NCI-H1092 treated with DMSO at 0.1 percent for 48 hours (cell line): ENCODE data around the gene CCDC86.
"Not testable (repeated sequence)": the region's sequence is repeated elsewhere in the genome, so short reads cannot be mapped to it uniquely, and the experiment has no call there.

Experiments used
- DNase-seq: peaks from one replicate; lab custom pipeline; 2025; lab: John Stamatoyannopoulos, UW

The CCDC86 gene, protein sequence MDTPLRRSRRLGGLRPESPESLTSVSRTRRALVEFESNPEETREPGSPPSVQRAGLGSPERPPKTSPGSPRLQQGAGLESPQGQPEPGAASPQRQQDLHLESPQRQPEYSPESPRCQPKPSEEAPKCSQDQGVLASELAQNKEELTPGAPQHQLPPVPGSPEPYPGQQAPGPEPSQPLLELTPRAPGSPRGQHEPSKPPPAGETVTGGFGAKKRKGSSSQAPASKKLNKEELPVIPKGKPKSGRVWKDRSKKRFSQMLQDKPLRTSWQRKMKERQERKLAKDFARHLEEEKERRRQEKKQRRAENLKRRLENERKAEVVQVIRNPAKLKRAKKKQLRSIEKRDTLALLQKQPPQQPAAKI

DNA sequence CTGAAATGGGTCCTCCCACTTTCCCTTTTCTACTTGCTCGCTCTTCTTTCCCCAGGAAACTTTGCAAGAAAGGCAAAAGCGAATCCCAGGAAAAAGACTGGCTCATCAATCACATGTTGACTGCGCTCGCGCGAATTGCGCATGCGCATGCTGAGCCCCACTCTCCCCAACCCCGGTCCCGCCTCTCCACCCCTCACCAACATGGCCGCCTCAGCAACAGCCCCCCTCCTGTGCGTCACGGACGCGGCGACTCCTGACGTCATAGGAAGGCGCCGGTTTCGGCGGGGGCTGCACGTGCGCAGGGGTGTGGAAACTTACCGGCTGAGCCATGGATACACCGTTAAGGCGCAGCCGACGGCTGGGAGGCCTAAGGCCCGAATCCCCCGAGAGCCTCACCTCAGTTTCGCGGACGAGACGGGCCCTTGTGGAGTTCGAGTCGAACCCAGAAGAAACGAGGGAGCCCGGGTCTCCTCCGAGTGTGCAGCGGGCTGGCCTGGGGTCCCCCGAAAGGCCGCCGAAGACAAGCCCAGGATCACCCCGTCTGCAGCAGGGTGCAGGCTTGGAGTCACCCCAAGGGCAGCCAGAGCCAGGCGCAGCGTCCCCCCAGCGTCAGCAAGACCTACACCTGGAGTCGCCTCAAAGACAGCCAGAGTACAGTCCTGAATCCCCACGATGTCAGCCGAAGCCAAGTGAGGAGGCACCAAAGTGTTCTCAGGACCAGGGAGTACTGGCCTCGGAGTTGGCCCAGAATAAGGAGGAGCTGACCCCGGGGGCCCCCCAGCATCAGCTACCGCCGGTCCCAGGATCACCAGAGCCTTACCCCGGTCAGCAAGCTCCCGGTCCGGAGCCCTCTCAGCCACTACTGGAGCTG lies at the start of gene CCDC86:
CCDC86 (plus strand) TSS at position 317 of the 871 bp plus-strand sequence; CDS start at position 329, 12 bp downstream.
- DNase-seq = peak; percentile 94

DNA sequence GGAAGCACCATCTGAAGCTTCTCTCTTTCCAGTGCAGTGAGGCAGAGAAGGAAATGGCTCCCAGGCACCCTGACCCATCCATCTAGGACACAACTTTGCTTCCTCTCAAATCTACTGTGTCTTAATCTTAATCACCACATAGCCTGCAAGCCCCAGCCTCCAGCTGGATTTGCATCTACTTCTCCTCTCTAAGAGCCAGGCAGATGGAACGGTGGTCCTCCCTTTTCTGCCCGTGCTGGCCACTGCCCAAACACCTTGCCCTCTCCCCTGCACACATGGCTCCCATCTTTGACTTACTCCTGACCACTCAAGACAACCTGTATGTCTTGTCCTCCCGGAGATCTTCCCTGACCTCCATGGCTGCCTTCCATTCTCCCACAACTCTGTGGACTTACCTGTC lies 49.4 kb upstream of the CCDC86 start:
- DNase-seq = no peak

- DNase-seq = no peak
Measured at GRCh38 chr11:60795291-60795690, 46.6 kb upstream of the CCDC86 start.

DNA sequence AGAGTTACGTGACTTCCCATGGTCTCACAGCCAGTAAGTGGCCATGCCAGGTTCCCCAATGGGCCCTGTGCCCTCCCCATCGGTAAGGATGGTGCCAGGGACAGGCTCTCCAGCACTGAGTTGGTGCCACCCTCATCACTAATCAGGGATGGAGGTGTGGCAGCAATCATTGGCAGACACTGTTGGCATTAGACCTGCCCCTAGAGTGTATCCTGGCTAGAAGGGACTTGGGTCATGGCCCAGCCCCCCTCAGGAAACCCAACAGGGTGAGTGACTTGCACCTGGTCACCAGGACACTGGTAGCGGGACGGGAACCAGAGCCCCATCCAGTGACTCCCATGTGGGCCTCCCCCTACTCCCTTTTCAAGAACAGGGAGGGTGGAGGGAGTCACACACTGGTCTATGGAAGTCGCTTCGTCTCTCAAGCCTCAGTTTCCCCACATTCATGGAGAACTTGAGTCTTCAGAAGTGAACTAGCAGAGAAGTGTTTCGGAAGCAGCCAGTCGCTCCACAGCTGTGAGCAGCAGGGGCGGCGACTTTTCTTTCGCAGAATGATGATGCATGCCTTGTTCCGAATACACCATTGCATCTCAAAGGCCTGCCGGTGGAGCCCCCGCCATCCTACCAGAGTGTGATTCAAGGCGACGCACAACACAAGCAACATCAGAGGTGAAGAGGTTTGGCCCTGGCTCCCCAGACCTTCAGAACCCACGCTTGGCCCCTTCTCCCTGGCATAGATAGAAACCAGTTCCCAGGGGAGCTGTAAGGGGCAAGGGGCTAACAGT lies 43.9 kb upstream of the CCDC86 start:
- DNase-seq = no peak

DNA sequence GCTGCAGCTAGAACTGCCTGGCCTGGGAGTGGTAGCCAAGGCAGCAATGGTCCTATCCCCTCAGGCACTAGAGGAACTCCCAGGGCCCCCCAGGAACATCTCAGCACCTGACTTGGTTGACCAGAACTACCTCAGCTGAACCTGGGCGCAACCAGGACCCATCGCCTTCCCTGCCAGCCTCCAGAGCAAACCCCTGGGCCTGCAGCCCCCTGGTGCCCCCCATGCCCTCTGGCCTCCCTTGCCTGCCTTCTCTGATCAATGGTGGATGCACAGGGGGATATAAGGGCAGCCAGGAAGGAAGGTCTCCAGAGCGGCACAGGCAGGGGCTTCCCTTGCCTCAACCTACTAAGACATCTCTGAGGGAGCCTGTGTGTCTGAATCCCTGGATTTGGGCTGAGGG lies 43.3 kb upstream of the CCDC86 start:
- DNase-seq = no peak

GRCh38 chr11:60801194-60801593 lies 40.7 kb upstream of the CCDC86 start:
- DNase-seq = no peak

GRCh38 chr11:60803273-60803936 lies 38.5 kb upstream of the CCDC86 start:
- no peak for DNase-seq

DNA sequence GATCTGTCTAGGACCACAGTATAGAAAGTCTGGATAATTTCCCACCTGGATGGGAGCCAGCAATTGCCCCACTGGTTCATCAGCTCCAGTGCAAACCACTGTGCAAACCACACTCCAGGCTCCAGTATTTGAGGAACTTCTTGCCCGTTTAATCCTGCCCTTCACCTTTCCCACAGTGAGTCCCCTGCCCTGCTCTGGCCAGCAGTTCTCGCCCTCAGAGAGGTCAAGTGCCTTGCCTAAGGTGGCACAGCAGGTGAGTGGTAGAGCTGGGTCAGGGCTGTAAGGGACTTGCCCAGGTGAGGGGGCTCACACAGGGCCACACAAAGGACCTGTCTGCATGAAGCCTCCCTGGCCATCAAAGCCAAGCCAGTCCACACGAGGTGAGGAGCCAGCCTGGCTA lies 32.7 kb upstream of the CCDC86 start:
- DNase-seq = no peak

- DNase-seq = no peak
Measured at GRCh38 chr11:60809691-60810090, 32.2 kb upstream of the CCDC86 start.

GRCh38 chr11:60810151-60810550 lies 31.8 kb upstream of the CCDC86 start:
- DNase-seq = no peak

DNA sequence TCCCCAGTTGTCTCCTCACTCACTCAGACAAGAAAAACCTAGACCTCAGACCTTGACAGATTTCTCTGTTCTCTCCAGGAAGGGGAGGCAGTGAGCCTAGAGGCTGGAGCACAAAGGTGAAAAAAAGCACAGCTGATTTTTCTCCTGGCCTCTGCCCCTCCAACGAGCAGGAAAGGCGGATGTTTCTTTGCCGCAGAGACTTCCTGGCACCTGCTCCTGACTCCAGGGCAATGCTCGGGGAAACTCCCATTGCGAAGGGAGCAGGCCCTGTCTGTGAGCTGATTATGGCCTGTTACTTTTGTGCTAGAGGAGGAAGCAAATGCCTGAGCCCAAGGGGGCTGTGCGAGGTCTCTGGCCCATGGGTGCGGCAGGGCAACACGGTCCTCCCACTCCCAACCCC lies 31.3 kb upstream of the CCDC86 start:
- DNase-seq = no peak

DNA sequence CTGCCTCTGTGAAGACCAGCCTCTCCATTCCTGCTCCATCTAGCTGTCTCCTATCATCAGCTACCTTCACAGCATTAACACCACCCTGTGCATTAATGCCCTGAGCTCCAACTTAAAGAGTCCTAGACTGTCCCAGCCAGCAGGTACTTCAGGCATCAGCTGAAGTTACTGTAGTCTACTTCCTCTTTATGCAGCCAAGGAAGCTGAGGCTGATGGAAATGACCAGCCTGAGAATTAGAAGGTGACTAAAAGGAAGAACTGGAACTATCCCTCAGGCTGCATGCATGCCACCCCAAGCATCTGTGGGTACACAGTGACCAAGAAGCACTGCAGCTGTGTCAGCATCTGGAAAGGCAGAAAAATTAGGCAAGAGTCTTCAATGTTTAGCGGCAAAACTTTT lies 28.6 kb upstream of the CCDC86 start:
- no peak for DNase-seq

- no peak for DNase-seq
Measured at GRCh38 chr11:60814112-60814511, 27.8 kb upstream of the CCDC86 start.

GRCh38 chr11:60816590-60817157 lies 25.2 kb upstream of the CCDC86 start:
- no peak for DNase-seq

DNA sequence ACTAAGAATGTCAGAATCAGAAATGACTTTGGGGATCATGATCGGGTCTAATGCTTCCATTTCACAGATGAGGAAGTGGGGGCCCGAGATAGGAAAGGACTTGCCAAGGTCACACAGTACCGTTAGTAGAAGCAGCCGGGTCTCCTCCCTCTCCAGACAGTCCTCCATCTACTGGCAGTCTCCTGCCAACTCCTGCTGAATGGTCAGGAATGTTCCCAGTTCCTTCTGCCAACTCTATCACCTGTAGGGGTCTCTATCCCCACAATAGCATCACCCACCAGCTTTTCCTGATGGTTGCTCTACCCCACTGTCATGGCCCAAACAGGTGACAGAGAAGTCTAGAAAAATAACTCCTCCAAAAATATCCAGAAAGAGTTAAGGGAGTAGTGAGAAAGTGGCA lies 23.9 kb upstream of the CCDC86 start:
- DNase-seq = no peak

DNA sequence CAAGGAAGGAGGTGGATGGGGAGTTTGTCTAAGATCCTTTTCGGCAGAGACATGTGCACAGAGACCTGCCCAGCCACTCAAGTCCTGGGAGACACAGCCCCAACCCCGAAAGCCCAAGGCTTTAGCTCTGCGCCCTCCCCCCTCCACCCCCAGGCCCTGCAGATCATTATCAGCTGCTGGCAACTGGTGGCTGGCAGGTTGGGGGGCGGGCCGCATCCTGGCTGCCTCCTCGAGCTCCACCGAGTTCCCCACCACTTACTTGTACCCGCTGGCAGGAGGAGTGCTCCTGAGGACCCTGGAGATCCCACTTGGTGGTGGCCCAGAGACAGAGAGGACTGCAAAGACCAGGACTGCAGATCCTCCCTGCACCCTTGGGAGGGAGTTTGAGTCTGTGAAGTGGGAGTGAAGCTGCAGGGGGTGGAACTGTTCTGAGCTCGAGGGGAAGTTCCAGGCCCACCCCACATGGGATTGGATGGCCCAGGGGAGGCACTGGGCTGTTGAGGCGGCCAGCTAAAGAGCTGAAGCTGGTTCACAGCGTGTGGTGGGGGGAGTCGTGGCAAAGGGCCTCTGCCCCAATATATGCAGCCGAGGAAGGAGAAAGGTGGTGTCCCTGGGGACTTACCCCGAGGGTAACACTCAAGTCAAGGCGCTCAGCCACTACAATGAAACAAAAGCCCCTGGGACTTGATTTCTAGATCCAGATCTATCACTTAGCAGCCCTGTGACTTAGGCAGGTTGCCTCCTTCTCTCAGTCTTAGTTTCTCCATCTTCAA lies 19.9 kb upstream of the CCDC86 start:
- no peak for DNase-seq

GRCh38 chr11:60823745-60824306 lies 18.1 kb upstream of the CCDC86 start:
- not testable (repeated sequence) for DNase-seq

DNA sequence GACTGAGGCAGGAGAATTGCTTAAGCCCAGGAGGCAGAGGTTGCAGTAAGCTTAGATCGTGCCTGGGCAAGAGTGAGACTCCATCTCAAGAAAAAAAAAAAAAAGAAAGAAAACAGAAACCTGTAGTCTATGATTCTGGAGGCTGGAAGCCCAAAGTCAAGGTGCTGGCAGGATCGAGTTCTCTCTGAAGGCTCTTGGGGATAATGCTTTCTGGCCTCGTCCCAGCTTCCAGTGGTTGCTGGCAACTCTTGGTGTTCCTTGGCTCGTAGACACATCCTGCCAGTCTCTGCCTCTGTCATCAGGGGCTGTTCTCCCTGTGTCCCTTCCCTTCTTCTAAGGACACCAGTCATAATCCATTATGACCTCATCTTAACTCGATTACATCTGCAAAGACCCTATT lies 16.8 kb upstream of the CCDC86 start:
- no peak for DNase-seq

GRCh38 chr11:60825790-60826189 lies 16.1 kb upstream of the CCDC86 start:
- no peak for DNase-seq

DNA sequence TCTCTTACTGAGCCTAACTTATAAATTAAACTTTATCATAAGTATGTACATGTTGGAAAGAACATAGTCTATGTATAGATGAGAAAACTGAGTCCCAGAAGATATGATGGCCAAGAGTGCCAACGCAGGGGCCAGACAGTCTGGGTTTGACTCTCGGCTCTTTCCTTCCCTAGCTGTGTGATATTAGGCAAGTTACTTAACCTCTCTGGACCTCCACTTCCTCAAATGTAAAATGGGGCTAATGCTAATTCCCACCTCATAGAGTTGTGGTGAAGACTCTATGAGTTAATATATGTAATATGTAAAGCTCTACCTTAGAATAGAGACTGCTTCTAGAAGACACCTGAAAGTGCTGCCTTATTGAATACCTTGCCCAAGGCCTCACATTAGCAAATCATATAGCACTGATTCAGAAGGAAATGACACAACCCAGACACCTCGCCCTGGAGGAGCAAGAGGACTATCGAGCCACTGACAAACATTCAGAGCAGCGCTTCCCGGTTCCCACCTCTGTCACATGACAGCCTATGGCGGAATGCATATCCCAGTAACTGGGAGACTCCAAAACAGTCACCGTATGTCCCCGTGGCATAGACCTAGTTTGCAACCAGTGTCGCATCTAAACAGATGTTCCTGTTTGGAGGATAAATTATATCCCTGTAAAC lies 11.3 kb upstream of the CCDC86 start:
- DNase-seq = no peak
